Endothelial cell of umbilical vein (primary cell): ENCODE measurements around the gene ATRNL1. TPM values are rescaled to one million over a fixed set of nuclear protein-coding genes. Genes with fewer than 3 reads are reported as not detected.

Experiments used
- BruUV-seq: library from RNA; stranded (reverse); fragments of 400-500 nt; replicated peaks from 2 replicates; lab custom pipeline; 2021; lab: Mats Ljungman, UMichigan
- CTCF ChIA-PET: fragments of 300-600, 350-600 bp; sonication (Branson Sonifier 250); formaldehyde crosslinking; loops from one replicate; lab custom pipeline; 2021; ENCODE audit warnings: antibody characterized with exemption, inconsistent platforms; lab: Charles Lee
- POLR2A ChIA-PET: fragments of 300-600, 350-600 bp; sonication (Branson Sonifier 250); formaldehyde crosslinking; loops from one replicate; lab custom pipeline; 2021; ENCODE audit warnings: antibody characterized with exemption, inconsistent platforms; lab: Charles Lee
- DNase-seq: peaks from one replicate; pipeline ENCODE4 v3.0.0-alpha.2; 2011; ENCODE audit warnings: low read depth, low spot score
- FAIRE-seq: peaks from 2 replicates; lab custom pipeline; 2011; peaks lifted over from hg19 to GRCh38; lab: Jason Lieb, UNC
- H2AFZ ChIP-seq: 2 replicates; pipeline ENCODE4 v1.6.0; 2012; ENCODE audit warnings: low read depth, low read length, control low read depth, inconsistent platforms
- H3K27ac ChIP-seq: 2 replicates; pipeline ENCODE4 v1.5.1; 2011; ENCODE audit warnings: low read depth, mild to moderate bottlenecking, control low read depth, low read length, moderate library complexity; ENCODE audit not compliant: insufficient read depth
- H3K27me3 ChIP-seq, 2 experiments: 2 replicates each; pipeline versions ENCODE4 v1.6.0 to v1.6.1; 2011; ENCODE audit warnings: low read length in 2 of 2, mixed read lengths in 1 of 2; ENCODE audit not compliant: control insufficient read depth in 2 of 2, insufficient read depth in 2 of 2
- H3K36me3 ChIP-seq, 2 experiments: 2 replicates in 1 of 2; 3 replicates in 1 of 2; pipeline ENCODE4 v1.5.1; 2011; ENCODE audit warnings: low read length in 2 of 2, mild to moderate bottlenecking in 1 of 2, moderate library complexity in 1 of 2; ENCODE audit not compliant: control insufficient read depth in 2 of 2, insufficient read depth in 2 of 2; ENCODE audit errors: extremely low read depth in 1 of 2
- H3K4me1 ChIP-seq: 3 replicates; pipeline ENCODE4 v1.5.1; 2011; ENCODE audit warnings: mild to moderate bottlenecking, low read length; ENCODE audit not compliant: control insufficient read depth, insufficient read depth; ENCODE audit errors: extremely low read depth
- H3K4me2 ChIP-seq: 2 replicates; pipeline ENCODE4 v1.6.1; 2011; ENCODE audit warnings: low read length, control low read depth, mixed read lengths; ENCODE audit not compliant: insufficient read depth
- H3K4me3 ChIP-seq, 3 experiments: fragments of 200-600 bp in 1 of 3; sonication (generic), shearing (Covaris generic) in 1 of 3; replicated peaks in 1 of 3; 2 replicates each; pipeline ENCODE4 v1.5.1; 2011 to 2016; ENCODE audit warnings: control low read depth in 3 of 3, low read length in 3 of 3, mild to moderate bottlenecking in 2 of 3, inconsistent platforms in 1 of 3, low read depth in 1 of 3, moderate library complexity in 1 of 3; ENCODE audit not compliant: insufficient read depth in 1 of 3
- H3K79me2 ChIP-seq: 2 replicates; pipeline ENCODE4 v1.6.0; 2012; ENCODE audit warnings: low read length, inconsistent platforms; ENCODE audit not compliant: control insufficient read depth, insufficient read depth
- H3K9ac ChIP-seq: replicated peaks from 2 replicates; pipeline ENCODE3; 2011; ENCODE audit warnings: low read length, control low read depth; ENCODE audit not compliant: insufficient read depth; ENCODE audit errors: extremely low read depth
- H3K9me1 ChIP-seq: replicated peaks from 3 replicates; pipeline ENCODE4 v1.6.0; 2011; ENCODE audit warnings: mild to moderate bottlenecking, low read length; ENCODE audit not compliant: control insufficient read depth, insufficient read depth; ENCODE audit errors: extremely low read depth
- H3K9me3 ChIP-seq: replicated peaks from 2 replicates; pipeline ENCODE4 v1.5.1; 2012; ENCODE audit warnings: low read length, inconsistent platforms; ENCODE audit not compliant: control insufficient read depth, insufficient read depth
- H4K20me1 ChIP-seq: replicated peaks from 2 replicates; pipeline ENCODE3; 2011; ENCODE audit warnings: mild to moderate bottlenecking, low read length; ENCODE audit not compliant: control insufficient read depth, insufficient read depth; ENCODE audit errors: extremely low read depth
- EZH2 ChIP-seq: IDR thresholded peaks from 2 replicates; pipeline ENCODE4 v1.6.1; 2012; ENCODE audit warnings: borderline replicate concordance, low read depth, mild to moderate bottlenecking, moderate library complexity, low read length, inconsistent platforms; ENCODE audit not compliant: severe bottlenecking
- FOS ChIP-seq: IDR thresholded peaks from 2 replicates; pipeline ENCODE4 v1.6.1; 2011; ENCODE audit warnings: mild to moderate bottlenecking, low read length, moderate library complexity, borderline replicate concordance; ENCODE audit not compliant: insufficient read depth
- GATA2 ChIP-seq: IDR thresholded peaks from 2 replicates; pipeline ENCODE4 v1.7.0; 2011; ENCODE audit warnings: low read depth, mild to moderate bottlenecking, moderate library complexity, mixed read lengths, low read length; ENCODE audit not compliant: insufficient read length, insufficient read depth
- JUN ChIP-seq: IDR thresholded peaks from 2 replicates; pipeline ENCODE4 v1.6.1; 2011; ENCODE audit warnings: borderline replicate concordance, low read depth; ENCODE audit not compliant: insufficient read length, insufficient read depth
- MYC ChIP-seq: IDR thresholded peaks from one replicate; pipeline ENCODE4 v1.6.1; 2011; ENCODE audit warnings: mild to moderate bottlenecking, low read depth, low read length
- POLR2A ChIP-seq: IDR thresholded peaks from 2 replicates; pipeline ENCODE4 v1.6.1; 2012; ENCODE audit warnings: low read depth, mild to moderate bottlenecking, control low read depth, low read length
- POLR2AphosphoS5 ChIP-seq: IDR thresholded peaks from 2 replicates; pipeline ENCODE4 v1.6.1; 2012; ENCODE audit warnings: low read depth, mild to moderate bottlenecking, control low read depth, low read length, moderate library complexity; ENCODE audit not compliant: insufficient read depth
- dilution Hi-C: fragments of 300-500 bp; cut with MboI; formaldehyde crosslinking; loops from one replicate; pipeline ENCODE4 v1.15.0; 2019; ENCODE audit warnings: low sequenced_read_pairs; ENCODE audit not compliant: extremely low pct_ligation_motif_present
- intact Hi-C: fragments of 100-400 bp; cut with micrococcal nuclease; formaldehyde crosslinking; loops from one replicate; pipeline ENCODE4 v1.10.0; 2022
- polyA plus RNA-seq, 4 experiments: library from polyadenylated mRNA; depleted of rRNA in 3 of 4; stranded (reverse) in 3 of 4; unstranded in 1 of 4; fragments of >200 nt; gene quantifications; 2 replicates each; pipeline versions ENCODE4 v1.2.1 to v1.2.3, GENCODE V29; 2011 to 2012; ENCODE audit warnings: missing spikeins in 1 of 4
- total RNA-seq: library from RNA; stranded (reverse); gene quantifications from 2 replicates; pipeline ENCODE4 v1.2.3, GENCODE V29; 2021
- TF ChIP-seq, protein P1 (sequence below), 2 donors: IDR thresholded peaks; 1 replicate in 1 of 2; 2 replicates in 1 of 2; pipeline ENCODE4 v1.5.1; 2011; ENCODE audit warnings: low read length in 2 of 2, mild to moderate bottlenecking in 2 of 2, moderate library complexity in 2 of 2, control low read depth in 1 of 2, inconsistent platforms in 1 of 2, low read depth in 1 of 2; ENCODE audit not compliant: insufficient read depth in 1 of 2; ENCODE audit errors: extremely low read depth in 1 of 2

The ATRNL1 gene
- total and polyA plus RNA-seq, 2 donors (not counting 3 experiments of a cell fraction or from before 2014, with no cell fraction given), result not detected

GRCh38 chr10:115953968-115954367 lies 860.8 kb downstream of the ATRNL1 start:
- Histone ChIP-seq H2AFZ (no peak overlapping the region), H4K20me1 (no peaks in the 10 kb centered on the region), H3K36me3 (no peaks in the 10 kb centered on the region), H3K4me3 (no peak overlapping the region), H3K27me3 (no peaks in the 10 kb centered on the region), H3K9me3 (no peaks in the 10 kb centered on the region), H3K4me2 (no peak overlapping the region), H3K9me1 (no peaks in the 10 kb centered on the region), H3K27ac (no peak overlapping the region), H3K9ac (no peak overlapping the region), H3K79me2 (no peaks in the 10 kb centered on the region), H3K4me1 (peaks cover 24% of the 10 kb centered on the region)
- no TSS peak for BruUV-seq
- intact Hi-C loops, result loop anchor here (2.0 to 5.0 kb wide), 2 partner anchors 17 to 318 kb away; partner anchors contain the start of gene GFRA1
- DNase-seq (no peak), FAIRE-seq (no peak)
- dilution Hi-C loops, result no loop called here
- CTCF ChIA-PET, result no interaction called here
- no peak for TF ChIP-seq GATA2
- TF ChIP-seq POLR2A, result no peak
- TF ChIP-seq EZH2, result no peak
- no peak for TF ChIP-seq FOS
- TF ChIP-seq, protein P1, sequence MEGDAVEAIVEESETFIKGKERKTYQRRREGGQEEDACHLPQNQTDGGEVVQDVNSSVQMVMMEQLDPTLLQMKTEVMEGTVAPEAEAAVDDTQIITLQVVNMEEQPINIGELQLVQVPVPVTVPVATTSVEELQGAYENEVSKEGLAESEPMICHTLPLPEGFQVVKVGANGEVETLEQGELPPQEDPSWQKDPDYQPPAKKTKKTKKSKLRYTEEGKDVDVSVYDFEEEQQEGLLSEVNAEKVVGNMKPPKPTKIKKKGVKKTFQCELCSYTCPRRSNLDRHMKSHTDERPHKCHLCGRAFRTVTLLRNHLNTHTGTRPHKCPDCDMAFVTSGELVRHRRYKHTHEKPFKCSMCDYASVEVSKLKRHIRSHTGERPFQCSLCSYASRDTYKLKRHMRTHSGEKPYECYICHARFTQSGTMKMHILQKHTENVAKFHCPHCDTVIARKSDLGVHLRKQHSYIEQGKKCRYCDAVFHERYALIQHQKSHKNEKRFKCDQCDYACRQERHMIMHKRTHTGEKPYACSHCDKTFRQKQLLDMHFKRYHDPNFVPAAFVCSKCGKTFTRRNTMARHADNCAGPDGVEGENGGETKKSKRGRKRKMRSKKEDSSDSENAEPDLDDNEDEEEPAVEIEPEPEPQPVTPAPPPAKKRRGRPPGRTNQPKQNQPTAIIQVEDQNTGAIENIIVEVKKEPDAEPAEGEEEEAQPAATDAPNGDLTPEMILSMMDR (IDR thresholded peaks at IDR 0.05; ENCODE audit: extremely low read depth in 1 of 2, insufficient read depth in 1 of 2, low read depth in 1 of 2, low read length in 2 of 2), result no peak
- no peak for TF ChIP-seq JUN
- TF ChIP-seq MYC, result no peak
- no peak for TF ChIP-seq POLR2AphosphoS5
- POLR2A ChIA-PET, result no interaction called here
